ENCODE measurements around the gene FZD8.
"Not testable (repeated sequence)": the region's sequence is repeated elsewhere in the genome, so short reads cannot be mapped to it uniquely, and the experiment has no call there.

DNA sequence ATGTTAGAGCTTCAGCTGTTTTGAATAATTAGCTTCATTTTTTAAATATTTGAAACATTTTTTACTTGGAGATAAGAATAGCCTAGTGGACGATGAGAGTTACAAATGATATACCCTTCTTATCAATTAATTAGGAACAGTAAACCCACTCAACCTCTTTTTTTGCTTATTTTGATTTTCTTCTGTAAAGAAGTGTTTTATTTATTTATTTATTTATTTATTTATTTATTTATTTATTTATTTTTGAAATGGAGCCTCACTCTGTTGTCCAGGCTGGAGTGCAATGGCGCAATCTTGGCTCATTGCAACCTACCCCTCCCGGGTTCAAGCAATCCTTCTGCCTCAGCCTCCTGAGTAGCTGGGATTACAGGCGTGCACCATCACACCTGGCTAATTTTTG lies 43.8 kb upstream of the FZD8 start:
- not testable (repeated sequence) for TF ChIP-seq GFI1B (tag by site-specific recombination; IDR thresholded peaks at IDR 0.05); ATF2 (tag by site-specific recombination; IDR thresholded peaks at IDR 0.05; ENCODE audit: low read depth); HOXA7 (CRISPR knock-in tag; IDR thresholded peaks at IDR 0.05; ENCODE audit: borderline replicate concordance); ZNF114 (tag by site-specific recombination; IDR thresholded peaks at IDR 0.05); PRDM10 (tag by site-specific recombination; IDR thresholded peaks at IDR 0.05); YY1 (tag by site-specific recombination; IDR thresholded peaks at IDR 0.05); ZNF324 (tag by site-specific recombination; IDR thresholded peaks at IDR 0.05)
